ENCODE data around the gene OR51M1. TPM values are rescaled to one million over a fixed set of nuclear protein-coding genes. Genes with fewer than 3 reads are reported as not detected.
"Not testable (repeated sequence)": the region's sequence is repeated elsewhere in the genome, so short reads cannot be mapped to it uniquely, and the experiment has no call there.

OR51M1 gene
- total RNA-seq, 1 experiment from 2014 or later = not detected

DNA sequence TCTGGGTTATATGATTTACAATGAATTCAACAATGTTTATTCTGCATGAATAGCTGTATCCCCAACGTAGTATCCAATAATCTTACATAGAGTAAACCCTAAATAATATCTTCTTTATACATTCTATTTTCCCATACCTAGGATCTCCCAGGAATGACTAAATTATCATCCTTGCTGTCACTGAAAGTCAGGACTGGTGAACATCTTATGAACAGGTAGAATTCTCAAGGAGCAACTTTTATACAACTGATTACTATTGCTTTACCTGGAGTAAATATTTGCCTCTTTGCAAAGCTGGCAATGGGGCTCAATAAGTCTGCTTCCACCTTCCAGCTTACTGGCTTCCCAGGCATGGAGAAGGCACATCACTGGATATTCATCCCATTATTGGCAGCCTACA, 32.4 kb upstream of the OR51M1 start, which contains the start of gene OR51B6 (continued):
- TF ChIP-seq, protein P1, sequence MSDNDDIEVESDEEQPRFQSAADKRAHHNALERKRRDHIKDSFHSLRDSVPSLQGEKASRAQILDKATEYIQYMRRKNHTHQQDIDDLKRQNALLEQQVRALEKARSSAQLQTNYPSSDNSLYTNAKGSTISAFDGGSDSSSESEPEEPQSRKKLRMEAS (IDR thresholded peaks at IDR 0.05) = no peak
- TF ChIP-seq EZH2 (IDR thresholded peaks at IDR 0.05) = no peak

DNA sequence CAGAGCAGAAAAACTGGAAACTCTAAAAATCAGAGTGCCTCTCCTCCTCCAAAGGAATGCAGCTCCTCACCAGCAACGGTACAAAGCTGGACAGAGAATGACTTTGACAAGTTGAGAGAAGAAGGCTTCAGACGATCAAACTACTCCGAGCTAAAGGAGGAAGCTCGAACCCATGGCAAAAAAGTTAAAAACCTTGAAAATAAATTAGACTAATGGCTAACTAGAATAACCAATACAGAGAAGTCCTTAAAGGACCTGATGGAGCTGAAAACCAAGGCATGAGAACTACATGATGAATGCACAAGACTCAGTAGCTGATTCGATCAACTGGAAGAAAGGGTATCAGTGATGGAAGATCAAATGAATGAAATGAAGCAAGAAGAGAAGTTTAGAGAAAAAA, 27.6 kb upstream of the OR51M1 start:
- ATAC-seq; DNase-seq (ENCODE audit: low read depth, low spot score); H3K9me3 ChIP-seq (ENCODE audit: control insufficient read depth in 1 of 2, insufficient read depth in 1 of 2, low read depth in 1 of 2, low read length in 2 of 2); BruUV-seq (replicated peaks); POLR2A ChIA-PET; RAD21 ChIA-PET (ENCODE audit: low non-redundant PET in 1 of 2, low total read pairs in 2 of 2, uncharacterized antibody in 2 of 2, unreplicated experiment in 2 of 2); H3K9ac ChIP-seq (ENCODE audit: low read length); H3K27ac ChIP-seq (ENCODE audit: low read depth, low read length); H2AFZ ChIP-seq (ENCODE audit: low read depth, low read length, poor library complexity, severe bottlenecking); H3K4me3 ChIP-seq (replicated peaks in 1 of 2; ENCODE audit: low read depth in 1 of 2, low read length in 2 of 2); CTCF ChIA-PET; H3K4me2 ChIP-seq (ENCODE audit: low read length); H3K27me3 ChIP-seq (ENCODE audit: insufficient read depth, low read length); intact Hi-C loops (cut with micrococcal nuclease); H4K20me1 ChIP-seq (ENCODE audit: insufficient read depth); H3K9me2 ChIP-seq (ENCODE audit: insufficient read depth): not testable (repeated sequence)
- Histone ChIP-seq H3K4me1 (ENCODE audit: control insufficient read depth in 1 of 2, insufficient read depth in 2 of 2, low read length in 2 of 2) (peaks cover 0 to 12% of the 10 kb centered on the region in 2 experiments; a peak in 1 of 4 replicates), H3K36me3 (ENCODE audit: control insufficient read depth in 1 of 2, insufficient read depth in 2 of 2, low read length in 2 of 2) (peaks cover 0 to 25% of the 10 kb centered on the region in 2 experiments; a peak in 2 of 4 replicates), H3K79me2 (ENCODE audit: insufficient read depth, low read length) (peaks cover 75% of the 10 kb centered on the region)

DNA sequence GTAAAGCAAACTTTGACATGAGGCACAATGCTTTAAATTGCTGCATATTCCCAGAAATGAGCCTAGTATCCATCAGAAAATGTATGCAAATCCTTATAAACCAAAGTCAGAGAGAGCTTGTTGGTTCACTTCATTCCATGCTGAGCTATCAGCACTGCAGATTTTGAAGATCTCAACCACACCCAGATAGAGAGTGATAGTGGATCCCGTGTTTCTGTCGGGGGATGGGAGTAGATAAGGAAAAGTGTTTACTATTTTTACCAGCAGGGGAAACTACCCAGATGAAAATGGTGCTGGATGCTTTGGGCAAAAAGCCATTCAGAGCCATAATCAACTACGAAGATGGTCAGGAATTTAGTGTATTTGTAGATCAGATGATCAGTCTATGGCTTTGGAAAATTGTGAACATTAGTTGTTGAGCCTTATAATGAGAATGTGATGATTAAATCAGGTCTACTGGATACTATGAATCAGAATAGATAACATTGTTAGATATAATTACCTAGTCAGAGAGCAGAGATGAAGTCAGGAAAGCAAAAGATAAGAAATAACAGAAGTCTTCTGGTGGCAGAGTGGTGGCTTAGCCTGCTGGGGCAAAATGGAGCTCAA, 21.5 kb upstream of the OR51M1 start:
- H3K27me3 ChIP-seq (ENCODE audit: insufficient read depth, low read length) = no peaks in the 10 kb centered on the region
- no peaks in the 10 kb centered on the region for H3K9me2 ChIP-seq (ENCODE audit: insufficient read depth)
- peaks cover 3 to 55% of the 10 kb centered on the region in 2 experiments; a peak in 2 of 4 replicates for H3K4me1 ChIP-seq (ENCODE audit: control insufficient read depth in 1 of 2, insufficient read depth in 2 of 2, low read length in 2 of 2)
- H2AFZ ChIP-seq (ENCODE audit: low read depth, low read length, poor library complexity, severe bottlenecking) = no peak overlapping the region
- no peak for DNase-seq (ENCODE audit: low read depth, low spot score)
- intact Hi-C loops (cut with micrococcal nuclease) = no loop called here
- H3K27ac ChIP-seq (ENCODE audit: low read depth, low read length) = no peak overlapping the region
- ChIA-PET POLR2A (no interaction called here), CTCF (no interaction called here), RAD21 (ENCODE audit: low non-redundant PET in 1 of 2, low total read pairs in 2 of 2, uncharacterized antibody in 2 of 2, unreplicated experiment in 2 of 2) (no interaction called here)
- peaks cover 0 to 47% of the 10 kb centered on the region in 2 experiments; a peak in 2 of 4 replicates for H3K36me3 ChIP-seq (ENCODE audit: control insufficient read depth in 1 of 2, insufficient read depth in 2 of 2, low read length in 2 of 2)
- peaks cover 82% of the 10 kb centered on the region for H3K79me2 ChIP-seq (ENCODE audit: insufficient read depth, low read length)
- ATAC-seq = no peak
- H4K20me1 ChIP-seq (ENCODE audit: insufficient read depth) = peaks cover 20% of the 10 kb centered on the region; the same call in 1 of the 2 replicates
- no peak for TF ChIP-seq SP1 (IDR thresholded peaks at IDR 0.05; ENCODE audit: low read depth)
- H3K4me3 ChIP-seq (replicated peaks in 1 of 2; ENCODE audit: low read depth in 1 of 2, low read length in 2 of 2) = no peak overlapping the region
- BruUV-seq (replicated peaks) = no TSS peak
- no peak overlapping the region for H3K9ac ChIP-seq (ENCODE audit: low read length)
- no peaks in the 10 kb centered on the region for H3K9me3 ChIP-seq (ENCODE audit: control insufficient read depth in 1 of 2, insufficient read depth in 1 of 2, low read depth in 1 of 2, low read length in 2 of 2)
- no peak overlapping the region for H3K4me2 ChIP-seq (ENCODE audit: low read length)

Measured in HCT116 (cell line).